ENCODE data around the gene C1S. TPM values are rescaled to one million over a fixed set of nuclear protein-coding genes. Genes with fewer than 3 reads are reported as not detected.

Gene C1S
- total and polyA plus RNA-seq, 9 of the 15 experiments (the other 6 are each of a cell fraction or from before 2014, with no cell fraction given): 0.08 to 0.84 (median 0.27) TPM

- H3K9ac ChIP-seq (ENCODE audit: insufficient read depth in 1 of 2, low read depth in 2 of 2, low read length in 2 of 2): no peak overlapping the region
- H3K9me1 ChIP-seq (ENCODE audit: control insufficient read depth, insufficient read depth, low read length): no peaks in the 10 kb centered on the region
- H3K4me3 ChIP-seq: no peak overlapping the region
- BruUV-seq (replicated peaks): no TSS peak
- H2AFZ ChIP-seq (ENCODE audit: low read depth, low read length): no peak overlapping the region
- no peak overlapping the region for H3K27ac ChIP-seq (ENCODE audit: extremely low read depth, low read depth, low read length)
- peaks cover under 1% of the 10 kb centered on the region; the same call in 1 of the 2 replicates for H3K9me3 ChIP-seq (replicated peaks; ENCODE audit: control insufficient read depth, insufficient read depth, low read depth, low read length)
- no peaks in the 10 kb centered on the region for H4K20me1 ChIP-seq (replicated peaks; ENCODE audit: control insufficient read depth, insufficient read depth, low read length)
- FAIRE-seq (no peak), ATAC-seq (no peak), DNase-seq (ENCODE audit: extremely low read depth in 1 of 4, low spot score in 3 of 4) (no peak)
- H3K79me2 ChIP-seq (ENCODE audit: control insufficient read depth, insufficient read depth, low read length): peaks cover 8% of the 10 kb centered on the region
- POLR2A ChIA-PET: no interaction called here
- intact Hi-C loops (cut with micrococcal nuclease): no loop called here
- WGBS (ENCODE audit: insufficient coverage, low coverage, missing lambda C conversion rate): 73% methylated on average over 4 of the region's 4 CpGs
- no peak overlapping the region for H3K4me2 ChIP-seq (ENCODE audit: insufficient read depth, low read length)
- no peaks in the 10 kb centered on the region for H3K27me3 ChIP-seq (ENCODE audit: control insufficient read depth in 2 of 2, insufficient read depth in 2 of 2, low read length in 2 of 2)
- H3K4me1 ChIP-seq (replicated peaks in 1 of 2; ENCODE audit: control insufficient read depth in 2 of 2, insufficient read depth in 2 of 2, low read length in 2 of 2): peaks cover 0 to 11% of the 10 kb centered on the region in 2 experiments; a peak in 2 of 5 replicates
- H3K36me3 ChIP-seq (ENCODE audit: control insufficient read depth, insufficient read depth, low read length): peaks cover 36% of the 10 kb centered on the region; the same call in 2 of the 3 replicates
- in situ Hi-C loops (cut with MboI): no loop called here
- CTCF ChIA-PET (ENCODE audit: low intra/inter-chr PET ratio): interaction anchor here (0.6 kb wide), 1 partner anchor 9 kb away, joined by 5 read pairs; no protein-coding TSS in a partner anchor
- TF ChIP-seq ZBTB33 (CRISPR knock-in tag; IDR thresholded peaks at IDR 0.05) (no peak), NBN (IDR thresholded peaks at IDR 0.05; ENCODE audit: low read depth) (no peak), HDAC1 (IDR thresholded peaks at IDR 0.05) (no peak), MAFK (IDR thresholded peaks at IDR 0.05; ENCODE audit: low read length) (no peak), ZSCAN32 (CRISPR knock-in tag; IDR thresholded peaks at IDR 0.05) (no peak), ZNF668 (CRISPR knock-in tag; IDR thresholded peaks at IDR 0.05) (no peak), POLR2AphosphoS2 (IDR thresholded peaks at IDR 0.05; ENCODE audit: low read length) (no peak), RUNX1 (IDR thresholded peaks at IDR 0.05; ENCODE audit: low read depth) (no peak), CTBP1 (IDR thresholded peaks at IDR 0.05; ENCODE audit: borderline replicate concordance) (no peak), PYGO2 (tag; IDR thresholded peaks at IDR 0.05) (no peak), MED1 (CRISPR knock-in tag; IDR thresholded peaks at IDR 0.05; ENCODE audit: borderline replicate concordance) (no peak), KLF6 (CRISPR knock-in tag; IDR thresholded peaks at IDR 0.05; ENCODE audit: borderline replicate concordance) (no peak)
- TF ChIP-seq, protein P1, sequence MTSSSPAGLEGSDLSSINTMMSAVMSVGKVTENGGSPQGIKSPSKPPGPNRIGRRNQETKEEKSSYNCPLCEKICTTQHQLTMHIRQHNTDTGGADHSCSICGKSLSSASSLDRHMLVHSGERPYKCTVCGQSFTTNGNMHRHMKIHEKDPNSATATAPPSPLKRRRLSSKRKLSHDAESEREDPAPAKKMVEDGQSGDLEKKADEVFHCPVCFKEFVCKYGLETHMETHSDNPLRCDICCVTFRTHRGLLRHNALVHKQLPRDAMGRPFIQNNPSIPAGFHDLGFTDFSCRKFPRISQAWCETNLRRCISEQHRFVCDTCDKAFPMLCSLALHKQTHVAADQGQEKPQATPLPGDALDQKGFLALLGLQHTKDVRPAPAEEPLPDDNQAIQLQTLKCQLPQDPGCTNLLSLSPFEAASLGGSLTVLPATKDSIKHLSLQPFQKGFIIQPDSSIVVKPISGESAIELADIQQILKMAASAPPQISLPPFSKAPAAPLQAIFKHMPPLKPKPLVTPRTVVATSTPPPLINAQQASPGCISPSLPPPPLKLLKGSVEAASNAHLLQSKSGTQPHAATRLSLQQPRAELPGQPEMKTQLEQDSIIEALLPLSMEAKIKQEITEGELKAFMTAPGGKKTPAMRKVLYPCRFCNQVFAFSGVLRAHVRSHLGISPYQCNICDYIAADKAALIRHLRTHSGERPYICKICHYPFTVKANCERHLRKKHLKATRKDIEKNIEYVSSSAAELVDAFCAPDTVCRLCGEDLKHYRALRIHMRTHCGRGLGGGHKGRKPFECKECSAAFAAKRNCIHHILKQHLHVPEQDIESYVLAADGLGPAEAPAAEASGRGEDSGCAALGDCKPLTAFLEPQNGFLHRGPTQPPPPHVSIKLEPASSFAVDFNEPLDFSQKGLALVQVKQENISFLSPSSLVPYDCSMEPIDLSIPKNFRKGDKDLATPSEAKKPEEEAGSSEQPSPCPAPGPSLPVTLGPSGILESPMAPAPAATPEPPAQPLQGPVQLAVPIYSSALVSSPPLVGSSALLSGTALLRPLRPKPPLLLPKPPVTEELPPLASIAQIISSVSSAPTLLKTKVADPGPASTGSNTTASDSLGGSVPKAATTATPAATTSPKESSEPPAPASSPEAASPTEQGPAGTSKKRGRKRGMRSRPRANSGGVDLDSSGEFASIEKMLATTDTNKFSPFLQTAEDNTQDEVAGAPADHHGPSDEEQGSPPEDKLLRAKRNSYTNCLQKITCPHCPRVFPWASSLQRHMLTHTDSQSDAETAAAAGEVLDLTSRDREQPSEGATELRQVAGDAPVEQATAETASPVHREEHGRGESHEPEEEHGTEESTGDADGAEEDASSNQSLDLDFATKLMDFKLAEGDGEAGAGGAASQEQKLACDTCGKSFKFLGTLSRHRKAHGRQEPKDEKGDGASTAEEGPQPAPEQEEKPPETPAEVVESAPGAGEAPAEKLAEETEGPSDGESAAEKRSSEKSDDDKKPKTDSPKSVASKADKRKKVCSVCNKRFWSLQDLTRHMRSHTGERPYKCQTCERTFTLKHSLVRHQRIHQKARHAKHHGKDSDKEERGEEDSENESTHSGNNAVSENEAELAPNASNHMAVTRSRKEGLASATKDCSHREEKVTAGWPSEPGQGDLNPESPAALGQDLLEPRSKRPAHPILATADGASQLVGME (CRISPR knock-in tag; IDR thresholded peaks at IDR 0.05): no peak
Measured at GRCh38 chr12:7101047-7101693, 40.7 kb downstream of the C1S start.

Data from K562 (cell line).